MM.1S (cell line): ENCODE measurements around the gene H6PD.

Source experiments
- EZH2 ChIP-seq: fragments of 300-600 bp; sonication (generic); optimal IDR thresholded peaks from 2 replicates; pipeline ENCODE3; 2017; ENCODE audit warnings: low read depth, mild to moderate bottlenecking, antibody characterized with exemption, low read length, mixed read lengths
- EZH2phosphoT487 ChIP-seq: fragments of 300-600 bp; sonication (generic); IDR thresholded peaks from 2 replicates; pipeline ENCODE4 v1.6.1; 2018; ENCODE audit warnings: antibody characterized with exemption, low read length
- TF ChIP-seq, protein P1 (sequence below): fragments of 300-600 bp; sonication (generic); IDR thresholded peaks from 2 replicates; pipeline ENCODE4 v1.5.1; 2016; ENCODE audit warnings: antibody characterized with exemption, low read length, mixed read lengths

DNA sequence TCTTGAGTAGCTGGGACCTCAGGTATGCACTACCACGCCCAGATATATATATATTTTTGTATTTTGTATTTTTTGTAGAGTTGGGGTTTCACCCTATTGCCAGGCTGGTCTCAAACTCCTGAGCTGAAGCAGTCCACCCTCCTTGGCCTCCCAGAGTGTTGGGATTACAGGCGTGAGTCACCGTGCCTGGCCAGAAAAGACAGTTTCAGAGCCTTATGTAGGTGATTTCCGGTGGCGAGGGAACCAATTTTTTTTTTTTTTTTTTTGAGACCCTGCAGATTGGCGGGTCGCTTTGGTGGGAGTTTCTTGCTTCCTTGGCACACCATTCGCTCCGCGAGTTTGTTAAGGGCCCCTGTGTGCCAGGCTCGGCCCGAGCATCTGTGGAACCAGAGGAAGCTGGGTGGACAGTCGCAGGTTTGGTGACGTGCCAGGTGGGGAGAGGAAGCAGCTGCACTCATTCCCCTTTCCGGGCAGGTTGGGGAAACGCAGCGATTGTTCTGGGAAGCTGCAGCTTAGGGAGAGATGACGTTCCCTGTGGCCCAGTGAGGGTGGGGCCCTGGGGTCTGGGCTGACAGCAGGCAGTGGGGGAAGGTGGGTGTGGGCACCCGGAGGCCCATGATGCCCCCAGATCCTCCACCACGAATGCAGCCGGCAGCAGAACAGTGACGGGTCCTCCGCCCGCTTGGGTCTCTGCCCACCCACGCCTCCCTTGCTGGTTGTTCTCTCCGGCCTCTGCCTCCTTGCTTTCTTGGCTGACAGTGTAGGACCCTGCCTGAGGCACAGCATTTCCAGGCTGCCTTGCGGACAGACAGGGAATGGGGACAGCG lies 83.2 kb downstream of the H6PD start:
- TF ChIP-seq EZH2 (no peak), EZH2phosphoT487 (no peak)
- TF ChIP-seq, protein P1, sequence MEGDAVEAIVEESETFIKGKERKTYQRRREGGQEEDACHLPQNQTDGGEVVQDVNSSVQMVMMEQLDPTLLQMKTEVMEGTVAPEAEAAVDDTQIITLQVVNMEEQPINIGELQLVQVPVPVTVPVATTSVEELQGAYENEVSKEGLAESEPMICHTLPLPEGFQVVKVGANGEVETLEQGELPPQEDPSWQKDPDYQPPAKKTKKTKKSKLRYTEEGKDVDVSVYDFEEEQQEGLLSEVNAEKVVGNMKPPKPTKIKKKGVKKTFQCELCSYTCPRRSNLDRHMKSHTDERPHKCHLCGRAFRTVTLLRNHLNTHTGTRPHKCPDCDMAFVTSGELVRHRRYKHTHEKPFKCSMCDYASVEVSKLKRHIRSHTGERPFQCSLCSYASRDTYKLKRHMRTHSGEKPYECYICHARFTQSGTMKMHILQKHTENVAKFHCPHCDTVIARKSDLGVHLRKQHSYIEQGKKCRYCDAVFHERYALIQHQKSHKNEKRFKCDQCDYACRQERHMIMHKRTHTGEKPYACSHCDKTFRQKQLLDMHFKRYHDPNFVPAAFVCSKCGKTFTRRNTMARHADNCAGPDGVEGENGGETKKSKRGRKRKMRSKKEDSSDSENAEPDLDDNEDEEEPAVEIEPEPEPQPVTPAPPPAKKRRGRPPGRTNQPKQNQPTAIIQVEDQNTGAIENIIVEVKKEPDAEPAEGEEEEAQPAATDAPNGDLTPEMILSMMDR: no peak
